ENCODE data around the gene TOM1. TPM values are rescaled to one million over a fixed set of nuclear protein-coding genes. Genes with fewer than 3 reads are reported as not detected.

The TOM1 gene
- total and polyA plus RNA-seq, 2 of the 13 experiments (the other 11 are each of a cell fraction or from before 2014, with no cell fraction given): 30.8 to 87.3 TPM

DNA sequence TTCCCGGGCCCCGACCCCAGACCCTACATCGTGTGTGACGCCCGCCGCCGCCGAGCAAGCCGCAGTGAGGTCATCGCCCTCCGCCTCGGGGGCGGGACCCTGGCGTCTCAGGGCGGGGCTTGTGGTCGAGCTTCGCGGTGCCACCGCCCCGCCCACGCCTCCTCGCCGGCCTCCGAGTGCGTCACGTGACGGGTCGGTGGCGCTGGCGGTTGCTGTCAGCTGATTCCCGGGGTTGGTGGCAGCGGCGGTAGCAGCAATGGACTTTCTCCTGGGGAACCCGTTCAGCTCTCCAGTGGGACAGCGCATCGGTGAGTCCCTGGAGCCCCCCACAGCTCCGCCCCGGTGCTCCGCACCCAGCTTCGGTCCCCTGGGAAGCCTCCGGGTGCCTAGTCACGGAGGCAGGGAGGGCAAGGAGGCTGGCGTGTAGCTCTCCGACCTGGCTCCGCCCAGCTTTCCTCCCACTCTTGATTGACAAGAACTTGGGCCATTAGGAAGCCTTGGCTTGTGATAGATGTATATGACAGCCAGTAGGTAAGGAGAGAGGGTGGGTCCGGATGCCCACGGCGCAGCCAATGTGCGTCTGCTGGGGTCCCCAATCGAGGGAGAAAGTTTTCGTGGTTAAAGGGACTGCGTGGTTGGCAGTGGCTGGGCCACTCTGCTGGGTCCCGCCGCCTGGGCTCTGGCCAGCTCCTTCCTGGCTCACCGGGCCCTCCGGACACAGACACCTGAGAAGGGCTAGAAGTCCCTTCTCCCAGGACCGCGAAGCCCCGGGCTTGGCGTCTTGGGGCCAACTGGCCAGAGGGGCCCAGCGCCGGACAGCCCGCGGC, at the start of gene TOM1 (continued):
- TF ChIP-seq, protein P1, sequence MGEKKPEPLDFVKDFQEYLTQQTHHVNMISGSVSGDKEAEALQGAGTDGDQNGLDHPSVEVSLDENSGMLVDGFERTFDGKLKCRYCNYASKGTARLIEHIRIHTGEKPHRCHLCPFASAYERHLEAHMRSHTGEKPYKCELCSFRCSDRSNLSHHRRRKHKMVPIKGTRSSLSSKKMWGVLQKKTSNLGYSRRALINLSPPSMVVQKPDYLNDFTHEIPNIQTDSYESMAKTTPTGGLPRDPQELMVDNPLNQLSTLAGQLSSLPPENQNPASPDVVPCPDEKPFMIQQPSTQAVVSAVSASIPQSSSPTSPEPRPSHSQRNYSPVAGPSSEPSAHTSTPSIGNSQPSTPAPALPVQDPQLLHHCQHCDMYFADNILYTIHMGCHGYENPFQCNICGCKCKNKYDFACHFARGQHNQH (CRISPR knock-in tag; IDR thresholded peaks at IDR 0.05): peak; percentile 59
- TF ChIP-seq, protein P2, sequence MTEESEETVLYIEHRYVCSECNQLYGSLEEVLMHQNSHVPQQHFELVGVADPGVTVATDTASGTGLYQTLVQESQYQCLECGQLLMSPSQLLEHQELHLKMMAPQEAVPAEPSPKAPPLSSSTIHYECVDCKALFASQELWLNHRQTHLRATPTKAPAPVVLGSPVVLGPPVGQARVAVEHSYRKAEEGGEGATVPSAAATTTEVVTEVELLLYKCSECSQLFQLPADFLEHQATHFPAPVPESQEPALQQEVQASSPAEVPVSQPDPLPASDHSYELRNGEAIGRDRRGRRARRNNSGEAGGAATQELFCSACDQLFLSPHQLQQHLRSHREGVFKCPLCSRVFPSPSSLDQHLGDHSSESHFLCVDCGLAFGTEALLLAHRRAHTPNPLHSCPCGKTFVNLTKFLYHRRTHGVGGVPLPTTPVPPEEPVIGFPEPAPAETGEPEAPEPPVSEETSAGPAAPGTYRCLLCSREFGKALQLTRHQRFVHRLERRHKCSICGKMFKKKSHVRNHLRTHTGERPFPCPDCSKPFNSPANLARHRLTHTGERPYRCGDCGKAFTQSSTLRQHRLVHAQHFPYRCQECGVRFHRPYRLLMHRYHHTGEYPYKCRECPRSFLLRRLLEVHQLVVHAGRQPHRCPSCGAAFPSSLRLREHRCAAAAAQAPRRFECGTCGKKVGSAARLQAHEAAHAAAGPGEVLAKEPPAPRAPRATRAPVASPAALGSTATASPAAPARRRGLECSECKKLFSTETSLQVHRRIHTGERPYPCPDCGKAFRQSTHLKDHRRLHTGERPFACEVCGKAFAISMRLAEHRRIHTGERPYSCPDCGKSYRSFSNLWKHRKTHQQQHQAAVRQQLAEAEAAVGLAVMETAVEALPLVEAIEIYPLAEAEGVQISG (CRISPR knock-in tag; IDR thresholded peaks at IDR 0.05): peak; percentile 43
- TF ChIP-seq CHD2 (IDR thresholded peaks at IDR 0.05; ENCODE audit: low read depth, low read length) (peak; percentile 74), ZNF768 (CRISPR knock-in tag; IDR thresholded peaks at IDR 0.05) (peak; percentile 29), EP300 (IDR thresholded peaks at IDR 0.05; ENCODE audit: low read depth in 2 of 2, low read length in 2 of 2) (no peak; a peak in 1 of 4 replicates), EP300 (CRISPR knock-in tag; IDR thresholded peaks at IDR 0.05; ENCODE audit: borderline replicate concordance) (0 out of 2 replicates have a peak, but pooled peaks have one; percentile 8), MXD4 (CRISPR knock-in tag; IDR thresholded peaks at IDR 0.05) (peak; percentile 87; the same call in 1 of the 2 replicates), ZNF468 (CRISPR knock-in tag; IDR thresholded peaks at IDR 0.05) (no peak), NCOR1 (IDR thresholded peaks at IDR 0.05; ENCODE audit: borderline replicate concordance, low read length) (peak; percentile 57; the same call in 1 of the 2 replicates), ZKSCAN5 (CRISPR knock-in tag; IDR thresholded peaks at IDR 0.05) (no peak), ZNF841 (CRISPR knock-in tag; IDR thresholded peaks at IDR 0.05; ENCODE audit: borderline replicate concordance) (no peak), PAWR (CRISPR knock-in tag; IDR thresholded peaks at IDR 0.05; ENCODE audit: borderline replicate concordance) (peak; percentile 73; the same call in 1 of the 2 replicates), ZBTB8A (CRISPR knock-in tag; IDR thresholded peaks at IDR 0.05; ENCODE audit: borderline replicate concordance, low read depth) (no peak), FOXA3 (CRISPR knock-in tag; IDR thresholded peaks at IDR 0.05) (no peak), ZNF781 (CRISPR knock-in tag; IDR thresholded peaks at IDR 0.05; ENCODE audit: borderline replicate concordance, not compliant biosample characterization) (peak; percentile 16)
- TF ChIP-seq, protein P3, sequence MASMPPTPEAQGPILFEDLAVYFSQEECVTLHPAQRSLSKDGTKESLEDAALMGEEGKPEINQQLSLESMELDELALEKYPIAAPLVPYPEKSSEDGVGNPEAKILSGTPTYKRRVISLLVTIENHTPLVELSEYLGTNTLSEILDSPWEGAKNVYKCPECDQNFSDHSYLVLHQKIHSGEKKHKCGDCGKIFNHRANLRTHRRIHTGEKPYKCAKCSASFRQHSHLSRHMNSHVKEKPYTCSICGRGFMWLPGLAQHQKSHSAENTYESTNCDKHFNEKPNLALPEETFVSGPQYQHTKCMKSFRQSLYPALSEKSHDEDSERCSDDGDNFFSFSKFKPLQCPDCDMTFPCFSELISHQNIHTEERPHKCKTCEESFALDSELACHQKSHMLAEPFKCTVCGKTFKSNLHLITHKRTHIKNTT (CRISPR knock-in tag; IDR thresholded peaks at IDR 0.05): no peak
- TF ChIP-seq, protein P4, sequence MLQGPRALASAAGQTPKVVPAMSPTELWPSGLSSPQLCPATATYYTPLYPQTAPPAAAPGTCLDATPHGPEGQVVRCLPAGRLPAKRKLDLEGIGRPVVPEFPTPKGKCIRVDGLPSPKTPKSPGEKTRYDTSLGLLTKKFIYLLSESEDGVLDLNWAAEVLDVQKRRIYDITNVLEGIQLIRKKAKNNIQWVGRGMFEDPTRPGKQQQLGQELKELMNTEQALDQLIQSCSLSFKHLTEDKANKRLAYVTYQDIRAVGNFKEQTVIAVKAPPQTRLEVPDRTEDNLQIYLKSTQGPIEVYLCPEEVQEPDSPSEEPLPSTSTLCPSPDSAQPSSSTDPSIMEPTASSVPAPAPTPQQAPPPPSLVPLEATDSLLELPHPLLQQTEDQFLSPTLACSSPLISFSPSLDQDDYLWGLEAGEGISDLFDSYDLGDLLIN (CRISPR knock-in tag; IDR thresholded peaks at IDR 0.05; ENCODE audit: borderline replicate concordance): no peak
- TF ChIP-seq, protein P5, sequence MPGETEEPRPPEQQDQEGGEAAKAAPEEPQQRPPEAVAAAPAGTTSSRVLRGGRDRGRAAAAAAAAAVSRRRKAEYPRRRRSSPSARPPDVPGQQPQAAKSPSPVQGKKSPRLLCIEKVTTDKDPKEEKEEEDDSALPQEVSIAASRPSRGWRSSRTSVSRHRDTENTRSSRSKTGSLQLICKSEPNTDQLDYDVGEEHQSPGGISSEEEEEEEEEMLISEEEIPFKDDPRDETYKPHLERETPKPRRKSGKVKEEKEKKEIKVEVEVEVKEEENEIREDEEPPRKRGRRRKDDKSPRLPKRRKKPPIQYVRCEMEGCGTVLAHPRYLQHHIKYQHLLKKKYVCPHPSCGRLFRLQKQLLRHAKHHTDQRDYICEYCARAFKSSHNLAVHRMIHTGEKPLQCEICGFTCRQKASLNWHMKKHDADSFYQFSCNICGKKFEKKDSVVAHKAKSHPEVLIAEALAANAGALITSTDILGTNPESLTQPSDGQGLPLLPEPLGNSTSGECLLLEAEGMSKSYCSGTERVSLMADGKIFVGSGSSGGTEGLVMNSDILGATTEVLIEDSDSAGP (CRISPR knock-in tag; IDR thresholded peaks at IDR 0.05; ENCODE audit: borderline replicate concordance): peak; percentile 99
- TF ChIP-seq, protein P6, sequence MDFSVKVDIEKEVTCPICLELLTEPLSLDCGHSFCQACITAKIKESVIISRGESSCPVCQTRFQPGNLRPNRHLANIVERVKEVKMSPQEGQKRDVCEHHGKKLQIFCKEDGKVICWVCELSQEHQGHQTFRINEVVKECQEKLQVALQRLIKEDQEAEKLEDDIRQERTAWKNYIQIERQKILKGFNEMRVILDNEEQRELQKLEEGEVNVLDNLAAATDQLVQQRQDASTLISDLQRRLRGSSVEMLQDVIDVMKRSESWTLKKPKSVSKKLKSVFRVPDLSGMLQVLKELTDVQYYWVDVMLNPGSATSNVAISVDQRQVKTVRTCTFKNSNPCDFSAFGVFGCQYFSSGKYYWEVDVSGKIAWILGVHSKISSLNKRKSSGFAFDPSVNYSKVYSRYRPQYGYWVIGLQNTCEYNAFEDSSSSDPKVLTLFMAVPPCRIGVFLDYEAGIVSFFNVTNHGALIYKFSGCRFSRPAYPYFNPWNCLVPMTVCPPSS (IDR thresholded peaks at IDR 0.05): no peak
